ENCODE results near the gene CCDC138.

CCDC138 gene

GRCh38 chr2:108833219-108833618 lies 46.6 kb downstream of the CCDC138 start:
- H3K4me3 ChIP-seq (ENCODE audit: low read depth, low read length), result no peak overlapping the region
- TF ChIP-seq, protein P1, sequence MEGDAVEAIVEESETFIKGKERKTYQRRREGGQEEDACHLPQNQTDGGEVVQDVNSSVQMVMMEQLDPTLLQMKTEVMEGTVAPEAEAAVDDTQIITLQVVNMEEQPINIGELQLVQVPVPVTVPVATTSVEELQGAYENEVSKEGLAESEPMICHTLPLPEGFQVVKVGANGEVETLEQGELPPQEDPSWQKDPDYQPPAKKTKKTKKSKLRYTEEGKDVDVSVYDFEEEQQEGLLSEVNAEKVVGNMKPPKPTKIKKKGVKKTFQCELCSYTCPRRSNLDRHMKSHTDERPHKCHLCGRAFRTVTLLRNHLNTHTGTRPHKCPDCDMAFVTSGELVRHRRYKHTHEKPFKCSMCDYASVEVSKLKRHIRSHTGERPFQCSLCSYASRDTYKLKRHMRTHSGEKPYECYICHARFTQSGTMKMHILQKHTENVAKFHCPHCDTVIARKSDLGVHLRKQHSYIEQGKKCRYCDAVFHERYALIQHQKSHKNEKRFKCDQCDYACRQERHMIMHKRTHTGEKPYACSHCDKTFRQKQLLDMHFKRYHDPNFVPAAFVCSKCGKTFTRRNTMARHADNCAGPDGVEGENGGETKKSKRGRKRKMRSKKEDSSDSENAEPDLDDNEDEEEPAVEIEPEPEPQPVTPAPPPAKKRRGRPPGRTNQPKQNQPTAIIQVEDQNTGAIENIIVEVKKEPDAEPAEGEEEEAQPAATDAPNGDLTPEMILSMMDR (IDR thresholded peaks at IDR 0.05; ENCODE audit: low read depth, low read length), result no peak
- DNase-seq, result no peak
- H3K36me3 ChIP-seq, result no peaks in the 10 kb centered on the region; the same call in 1 of the 2 replicates
- H3K27me3 ChIP-seq (ENCODE audit: insufficient read depth, low read depth, severe bottlenecking), result no peaks in the 10 kb centered on the region
- H3K9me3 ChIP-seq (ENCODE audit: severe bottlenecking), result no peaks in the 10 kb centered on the region
- H3K27ac ChIP-seq, result no peak overlapping the region

DNA sequence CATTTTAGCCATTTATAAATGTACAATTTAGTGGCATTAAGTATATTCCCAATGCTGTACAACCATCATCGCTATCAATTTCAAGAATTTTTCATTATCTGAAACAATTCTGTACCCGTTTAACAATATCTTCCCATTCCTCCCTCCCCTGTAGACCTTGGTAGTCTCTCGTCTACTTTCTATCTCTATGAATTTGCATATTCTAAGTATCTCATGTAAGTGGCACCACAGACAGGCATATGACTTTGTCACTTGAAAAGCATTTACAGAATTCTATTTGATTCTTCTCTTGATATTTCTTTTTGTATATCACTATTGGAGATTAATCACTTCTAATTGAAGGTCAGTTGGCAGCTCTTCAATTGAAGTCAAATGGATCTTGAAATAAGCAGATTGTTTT lies 48.0 kb downstream of the CCDC138 start:
- Histone ChIP-seq H3K4me3 (ENCODE audit: low read depth, low read length) (no peak overlapping the region), H3K36me3 (no peaks in the 10 kb centered on the region; the same call in none of the 2 replicates), H3K9me3 (ENCODE audit: severe bottlenecking) (no peaks in the 10 kb centered on the region), H3K27me3 (ENCODE audit: insufficient read depth, low read depth, severe bottlenecking) (no peaks in the 10 kb centered on the region), H3K27ac (no peak overlapping the region)
- DNase-seq, result no peak
- TF ChIP-seq, protein P1 (IDR thresholded peaks at IDR 0.05; ENCODE audit: low read depth, low read length), result no peak

- no peak overlapping the region for H3K27ac ChIP-seq
- no peaks in the 10 kb centered on the region for H3K27me3 ChIP-seq (ENCODE audit: insufficient read depth, low read depth, severe bottlenecking)
- TF ChIP-seq, protein P1 (IDR thresholded peaks at IDR 0.05; ENCODE audit: low read depth, low read length), result no peak
- no peak for DNase-seq
- H3K4me3 ChIP-seq (ENCODE audit: low read depth, low read length), result no peak overlapping the region
- H3K36me3 ChIP-seq, result no peaks in the 10 kb centered on the region; the same call in none of the 2 replicates
- no peaks in the 10 kb centered on the region for H3K9me3 ChIP-seq (ENCODE audit: severe bottlenecking)
These were observed 48.5 kb downstream of the CCDC138 start for GRCh38 chr2:108835040-108835439.

- no peak overlapping the region for H3K27ac ChIP-seq
- DNase-seq, result no peak
- TF ChIP-seq, protein P1 (IDR thresholded peaks at IDR 0.05; ENCODE audit: low read depth, low read length), result no peak
- peaks cover 7% of the 10 kb centered on the region for H3K36me3 ChIP-seq
- no peaks in the 10 kb centered on the region for H3K9me3 ChIP-seq (ENCODE audit: severe bottlenecking)
- H3K4me3 ChIP-seq (ENCODE audit: low read depth, low read length), result no peak overlapping the region
- H3K27me3 ChIP-seq (ENCODE audit: insufficient read depth, low read depth, severe bottlenecking), result no peaks in the 10 kb centered on the region
These were observed 50.6 kb downstream of the CCDC138 start for GRCh38 chr2:108837198-108837597.

- TF ChIP-seq, protein P1 (IDR thresholded peaks at IDR 0.05; ENCODE audit: low read depth, low read length), result no peak
- no peak for DNase-seq
- Histone ChIP-seq H3K27ac (no peak overlapping the region), H3K4me3 (ENCODE audit: low read depth, low read length) (no peak overlapping the region), H3K27me3 (ENCODE audit: insufficient read depth, low read depth, severe bottlenecking) (no peaks in the 10 kb centered on the region), H3K9me3 (ENCODE audit: severe bottlenecking) (no peaks in the 10 kb centered on the region), H3K36me3 (peaks cover 7% of the 10 kb centered on the region)
These were observed 54.9 kb downstream of the CCDC138 start for GRCh38 chr2:108841506-108841905.

DNA sequence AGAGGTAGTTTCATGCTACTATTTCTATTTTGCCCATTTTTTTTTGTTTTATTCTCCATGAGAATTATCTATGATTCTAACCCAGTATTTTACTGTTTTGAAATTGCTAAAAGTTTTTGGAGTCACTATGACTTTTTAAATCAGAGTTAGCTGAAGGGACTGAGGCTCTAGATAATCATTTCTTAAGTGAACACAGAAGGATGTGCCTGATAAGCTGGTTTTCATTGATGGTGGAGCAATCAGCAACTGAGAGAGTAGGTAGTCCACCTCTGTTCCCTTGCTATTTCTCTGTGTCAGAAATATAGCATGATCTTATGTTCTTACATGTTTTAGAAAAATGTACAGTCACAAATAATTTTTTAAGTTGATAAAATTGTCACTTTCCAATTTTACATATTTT lies 59.4 kb downstream of the CCDC138 start:
- H3K27ac ChIP-seq, result no peak overlapping the region
- H3K9me3 ChIP-seq (ENCODE audit: severe bottlenecking), result no peaks in the 10 kb centered on the region
- DNase-seq, result no peak
- TF ChIP-seq, protein P1 (IDR thresholded peaks at IDR 0.05; ENCODE audit: low read depth, low read length), result no peak
- no peak overlapping the region for H3K4me3 ChIP-seq (ENCODE audit: low read depth, low read length)
- no peaks in the 10 kb centered on the region for H3K27me3 ChIP-seq (ENCODE audit: insufficient read depth, low read depth, severe bottlenecking)
- H3K36me3 ChIP-seq, result peaks cover 14% of the 10 kb centered on the region
